Effector CD4-positive, alpha-beta T cell (primary cell): Measurements from ENCODE around the gene NRIP1.

ENCODE experiments used
- DNase-seq: peaks from one replicate; pipeline ENCODE4 v3.0.0-alpha.2; 2020

NRIP1 gene

GRCh38 chr21:15063814-15064575, 805 bp downstream of the NRIP1 start:
- no peak for DNase-seq

GRCh38 chr21:15063081-15063813, 1.6 kb downstream of the NRIP1 start:
- DNase-seq: no peak

- DNase-seq: no peak
These were observed 2.2 kb downstream of the NRIP1 start for GRCh38 chr21:15062606-15062965.

- no peak for DNase-seq
These were observed 2.8 kb downstream of the NRIP1 start for GRCh38 chr21:15061747-15062605.

- no peak for DNase-seq
These were observed 3.5 kb downstream of the NRIP1 start for GRCh38 chr21:15061279-15061678.

GRCh38 chr21:15060543-15061175, 4.1 kb downstream of the NRIP1 start:
- no peak for DNase-seq

- DNase-seq: no peak
These were observed 5.4 kb downstream of the NRIP1 start for GRCh38 chr21:15059397-15059796.

GRCh38 chr21:15058854-15059263, 5.9 kb downstream of the NRIP1 start:
- no peak for DNase-seq

GRCh38 chr21:15057285-15057684, 7.5 kb downstream of the NRIP1 start:
- no peak for DNase-seq

- DNase-seq: no peak
These were observed 10.1 kb downstream of the NRIP1 start for GRCh38 chr21:15054606-15055239.

GRCh38 chr21:15054089-15054488, 10.7 kb downstream of the NRIP1 start:
- DNase-seq: no peak

- DNase-seq: no peak
These were observed 11.3 kb downstream of the NRIP1 start for GRCh38 chr21:15053500-15053899.

- DNase-seq: no peak
These were observed 12.4 kb downstream of the NRIP1 start for GRCh38 chr21:15052459-15052763.

- DNase-seq: no peak
These were observed 12.9 kb downstream of the NRIP1 start for GRCh38 chr21:15051644-15052458.

- no peak for DNase-seq
These were observed 14.0 kb downstream of the NRIP1 start for GRCh38 chr21:15050568-15051377.

GRCh38 chr21:15045017-15045416, 19.8 kb downstream of the NRIP1 start:
- no peak for DNase-seq

- DNase-seq: no peak
These were observed 22.3 kb downstream of the NRIP1 start for GRCh38 chr21:15042531-15042930.

GRCh38 chr21:15039607-15040299, 25.0 kb downstream of the NRIP1 start:
- DNase-seq: no peak

GRCh38 chr21:15037900-15038293, 26.9 kb downstream of the NRIP1 start:
- DNase-seq: no peak
